GM12891 (cell line): ENCODE measurements around the gene ANO7.

Source experiments
- POLR2A ChIP-seq: IDR thresholded peaks from 2 replicates; pipeline ENCODE4 v1.6.1; 2011; ENCODE audit warnings: low read depth, low read length, control low read depth
- POLR2AphosphoS5 ChIP-seq: IDR thresholded peaks from 2 replicates; pipeline ENCODE4 v1.6.1; 2011; ENCODE audit warnings: low read depth, low read length, control low read depth
- TAF1 ChIP-seq: IDR thresholded peaks from 2 replicates; pipeline ENCODE4 v1.6.1; 2011; ENCODE audit warnings: low read depth, low read length, control low read depth

- no peak; the same call in 1 of the 2 replicates for TF ChIP-seq POLR2AphosphoS5
- TF ChIP-seq POLR2A, result no peak
- TF ChIP-seq TAF1, result no peak
These were observed 42.0 kb downstream of the ANO7 start for GRCh38 chr2:241230435-241230834.
